Nephron progenitor cell (in vitro differentiated cells): ENCODE data around the gene STXBP5.

Source experiments
- DNase-seq: peaks from one replicate; pipeline ENCODE4 v3.0.0; 2021
- H3K27ac Mint-ChIP-seq: 2 replicates; pipeline ENCODE4 v1.8.0; 2021; ENCODE audit warnings: mild to moderate bottlenecking, moderate library complexity, mixed read lengths
- H3K27me3 Mint-ChIP-seq: 2 replicates; pipeline ENCODE4 v1.8.0; 2021; ENCODE audit warnings: mild to moderate bottlenecking, low read depth, mixed read lengths; ENCODE audit not compliant: poor library complexity
- H3K36me3 Mint-ChIP-seq: 2 replicates; pipeline ENCODE4 v1.8.0; 2021; ENCODE audit warnings: low read depth, mixed read lengths
- H3K4me1 Mint-ChIP-seq: 2 replicates; pipeline ENCODE4 v1.8.0; 2021; ENCODE audit warnings: mixed read lengths
- H3K4me3 Mint-ChIP-seq: 2 replicates; pipeline ENCODE4 v1.8.0; 2021; ENCODE audit warnings: mild to moderate bottlenecking, moderate library complexity, mixed read lengths
- H3K9me3 Mint-ChIP-seq: 2 replicates; pipeline ENCODE4 v1.8.0; 2021; ENCODE audit warnings: mild to moderate bottlenecking, moderate library complexity, mixed read lengths
- CTCF ChIP-seq: fragments of 200-600 bp; sonication (generic); IDR thresholded peaks from 2 replicates; pipeline ENCODE4 v1.5.0; 2021; ENCODE audit warnings: antibody characterized with exemption

STXBP5 gene

GRCh38 chr6:147345902-147346301, 141.7 kb downstream of the STXBP5 start:
- Mint-ChIP-seq H3K27me3 (no peaks in the 10 kb centered on the region), H3K4me3 (no peak overlapping the region), H3K4me1 (no peaks in the 10 kb centered on the region), H3K27ac (no peak overlapping the region), H3K9me3 (no peaks in the 10 kb centered on the region), H3K36me3 (peaks cover 12% of the 10 kb centered on the region)
- TF ChIP-seq CTCF: no peak
- DNase-seq: no peak

- no peak for DNase-seq
- Mint-ChIP-seq H3K9me3 (no peaks in the 10 kb centered on the region), H3K4me3 (no peak overlapping the region), H3K36me3 (peaks cover 7% of the 10 kb centered on the region), H3K27ac (no peak overlapping the region), H3K4me1 (no peaks in the 10 kb centered on the region), H3K27me3 (no peaks in the 10 kb centered on the region)
- TF ChIP-seq CTCF: no peak
These were observed 143.1 kb downstream of the STXBP5 start for GRCh38 chr6:147347179-147347881.

- no peak overlapping the region for H3K27ac Mint-ChIP-seq
- H3K4me3 Mint-ChIP-seq: no peak overlapping the region
- H3K9me3 Mint-ChIP-seq: no peaks in the 10 kb centered on the region
- H3K36me3 Mint-ChIP-seq: peaks cover 7% of the 10 kb centered on the region
- DNase-seq: no peak
- no peak for TF ChIP-seq CTCF
- no peaks in the 10 kb centered on the region for H3K27me3 Mint-ChIP-seq
- no peaks in the 10 kb centered on the region for H3K4me1 Mint-ChIP-seq
These were observed 143.8 kb downstream of the STXBP5 start for GRCh38 chr6:147347882-147348575.

- no peaks in the 10 kb centered on the region for H3K4me1 Mint-ChIP-seq
- no peaks in the 10 kb centered on the region for H3K9me3 Mint-ChIP-seq
- no peak for TF ChIP-seq CTCF
- H3K36me3 Mint-ChIP-seq: peaks cover 33% of the 10 kb centered on the region
- no peak overlapping the region for H3K27ac Mint-ChIP-seq
- no peak for DNase-seq
- no peak overlapping the region for H3K4me3 Mint-ChIP-seq
- no peaks in the 10 kb centered on the region for H3K27me3 Mint-ChIP-seq
These were observed 157.2 kb downstream of the STXBP5 start for GRCh38 chr6:147361311-147361981.

- no peaks in the 10 kb centered on the region for H3K27me3 Mint-ChIP-seq
- H3K4me3 Mint-ChIP-seq: no peak overlapping the region
- H3K36me3 Mint-ChIP-seq: peaks cover 20% of the 10 kb centered on the region
- no peak for TF ChIP-seq CTCF
- no peak overlapping the region for H3K27ac Mint-ChIP-seq
- no peak for DNase-seq
- no peaks in the 10 kb centered on the region for H3K9me3 Mint-ChIP-seq
- no peaks in the 10 kb centered on the region for H3K4me1 Mint-ChIP-seq
These were observed 162.1 kb downstream of the STXBP5 start for GRCh38 chr6:147366290-147366689.
